Activated T-helper 1 cell treated with anti-CD3 and anti-CD28 coated beads, Interleukin-2, amount 50 U/mL, for 16 hours (primary cell): ENCODE data around the gene PPP1R12A.

Experiments used
- DNase-seq, 2 donors: peaks; one replicate each; pipeline ENCODE4 v3.0.0-alpha.2; 2020; ENCODE audit warnings: low read depth in 1 of 2, low spot score in 1 of 2

The PPP1R12A gene

DNA sequence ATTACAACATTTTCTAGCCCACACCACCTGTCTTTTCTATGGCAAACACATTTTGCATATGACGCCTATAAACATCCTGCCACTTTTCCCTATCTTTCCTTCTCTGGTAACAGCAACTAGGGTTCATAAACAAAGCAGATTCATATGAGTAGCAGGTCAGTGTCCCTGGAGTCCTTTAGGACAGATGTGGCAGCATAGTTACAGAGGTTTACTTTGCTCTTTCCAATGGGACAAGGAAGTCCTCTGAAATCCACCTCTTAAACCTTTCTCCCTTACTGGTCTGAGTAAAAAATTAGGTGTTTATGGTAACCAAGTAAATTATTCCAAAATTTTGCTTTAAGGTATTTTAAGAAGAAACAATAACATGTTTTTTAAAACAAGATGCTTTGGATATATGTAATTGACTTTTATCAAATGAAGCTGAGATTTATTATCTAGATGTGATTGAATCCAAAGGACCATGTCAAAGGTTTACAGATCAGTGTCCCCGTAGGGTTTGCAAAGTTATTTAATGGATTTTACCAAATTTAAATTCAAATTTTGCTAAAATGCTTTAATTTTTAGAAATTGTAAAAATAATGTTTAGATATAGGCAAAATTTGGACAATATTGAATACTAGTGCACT lies 164.9 kb downstream of the PPP1R12A start:
- no peak for DNase-seq

DNA sequence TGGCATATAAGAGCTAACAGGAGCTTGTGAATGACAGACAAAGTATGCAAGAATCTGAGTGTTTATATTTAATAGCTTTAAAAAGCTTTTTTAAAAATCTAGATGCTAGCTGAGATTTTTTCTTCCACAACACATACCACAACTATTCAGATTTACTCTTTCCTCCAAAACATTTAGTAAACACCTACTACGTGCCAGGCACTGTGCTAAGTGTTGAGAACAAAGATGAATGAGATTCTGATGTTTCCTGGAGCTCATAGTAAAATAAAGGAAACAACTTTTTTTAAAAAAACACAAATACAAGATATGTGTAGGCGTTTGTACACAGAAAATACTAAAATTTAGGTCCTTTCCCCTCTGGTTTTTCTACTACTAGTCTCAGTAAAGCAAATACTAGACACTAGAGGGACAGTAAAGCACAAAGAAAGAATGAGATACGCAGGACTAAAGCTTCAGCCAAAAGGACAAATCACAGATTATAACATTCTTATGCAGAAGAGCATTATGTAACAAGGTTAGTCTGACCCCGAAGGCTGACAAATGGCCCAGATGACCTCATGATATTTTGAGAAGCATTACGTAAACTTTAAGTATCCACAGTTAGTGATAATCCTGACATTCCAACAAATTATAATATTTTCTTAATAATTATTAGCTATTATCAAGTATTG lies 165.6 kb downstream of the PPP1R12A start:
- DNase-seq, result no peak

DNA sequence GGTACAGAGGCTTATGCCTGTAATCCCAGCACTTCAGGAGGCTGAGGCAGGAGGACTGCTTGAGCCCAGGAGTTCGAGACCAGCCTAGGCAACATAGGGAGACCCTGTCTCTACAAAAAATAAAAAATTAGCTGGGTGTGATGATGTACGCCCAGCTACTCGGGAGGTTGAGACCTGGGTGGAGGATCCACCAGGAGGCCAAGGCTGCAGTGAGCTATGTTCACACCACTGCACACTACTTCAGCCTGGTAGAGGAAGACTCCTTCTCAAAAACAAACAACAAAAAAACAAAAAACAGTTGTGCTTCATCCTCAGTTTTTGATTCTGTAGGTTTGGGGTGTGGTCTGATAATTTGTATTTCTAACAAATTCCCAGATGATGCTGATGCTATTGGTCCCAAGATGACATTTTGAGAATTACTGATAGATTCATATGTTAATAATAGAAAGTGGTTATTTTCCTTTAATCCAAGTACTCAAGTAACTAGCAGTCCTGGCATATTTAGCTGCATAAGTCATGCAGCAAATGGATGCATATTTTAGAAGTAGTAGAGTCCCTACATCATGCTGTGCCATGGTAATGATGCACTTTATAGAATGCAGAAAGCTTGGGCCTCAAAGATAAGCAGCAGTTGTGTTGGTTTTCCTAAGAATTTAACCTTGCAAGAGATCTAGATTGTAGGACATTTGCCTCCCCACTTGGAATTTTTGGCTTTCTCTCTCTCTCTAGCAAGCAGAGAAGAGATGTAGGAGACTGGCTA lies 168.0 kb downstream of the PPP1R12A start:
- DNase-seq, result no peak

DNA sequence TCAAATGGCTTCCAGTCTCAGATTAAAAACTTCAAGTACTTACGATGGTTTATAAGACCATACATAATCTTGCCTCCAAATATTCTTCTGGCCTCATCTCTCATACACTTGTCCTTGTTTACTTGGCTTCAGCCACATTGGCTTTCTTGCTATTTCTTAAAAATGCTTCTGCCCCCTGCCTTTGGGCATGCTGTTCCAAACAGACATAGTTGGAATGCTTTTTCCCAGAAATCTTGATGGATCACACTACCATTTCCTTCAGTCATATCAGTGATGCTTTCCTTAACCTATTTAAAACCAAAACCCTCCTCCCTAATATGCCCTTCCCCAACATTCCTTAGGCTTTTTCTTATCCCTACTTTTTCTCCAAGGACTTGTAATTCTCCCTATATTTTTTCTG lies 169.7 kb downstream of the PPP1R12A start:
- no peak for DNase-seq

DNA sequence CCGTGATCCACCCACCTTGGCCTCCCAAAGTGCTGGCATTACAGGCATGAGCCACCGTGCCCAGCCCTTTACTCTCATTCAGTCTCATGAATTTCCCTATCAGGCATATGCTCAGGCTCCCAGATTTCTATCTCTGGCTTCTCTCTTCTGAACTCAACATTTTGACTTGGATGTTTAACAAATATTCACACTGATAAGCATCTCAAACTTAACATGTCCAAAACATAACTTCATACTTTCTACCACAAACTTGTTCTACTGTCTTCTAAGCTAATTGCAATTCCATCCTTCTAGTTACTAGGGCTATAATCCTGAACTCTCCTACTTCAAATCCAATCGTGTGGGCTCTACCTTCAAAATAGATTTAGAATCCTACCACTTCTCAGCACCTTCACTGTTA lies 170.3 kb downstream of the PPP1R12A start:
- no peak for DNase-seq

DNA sequence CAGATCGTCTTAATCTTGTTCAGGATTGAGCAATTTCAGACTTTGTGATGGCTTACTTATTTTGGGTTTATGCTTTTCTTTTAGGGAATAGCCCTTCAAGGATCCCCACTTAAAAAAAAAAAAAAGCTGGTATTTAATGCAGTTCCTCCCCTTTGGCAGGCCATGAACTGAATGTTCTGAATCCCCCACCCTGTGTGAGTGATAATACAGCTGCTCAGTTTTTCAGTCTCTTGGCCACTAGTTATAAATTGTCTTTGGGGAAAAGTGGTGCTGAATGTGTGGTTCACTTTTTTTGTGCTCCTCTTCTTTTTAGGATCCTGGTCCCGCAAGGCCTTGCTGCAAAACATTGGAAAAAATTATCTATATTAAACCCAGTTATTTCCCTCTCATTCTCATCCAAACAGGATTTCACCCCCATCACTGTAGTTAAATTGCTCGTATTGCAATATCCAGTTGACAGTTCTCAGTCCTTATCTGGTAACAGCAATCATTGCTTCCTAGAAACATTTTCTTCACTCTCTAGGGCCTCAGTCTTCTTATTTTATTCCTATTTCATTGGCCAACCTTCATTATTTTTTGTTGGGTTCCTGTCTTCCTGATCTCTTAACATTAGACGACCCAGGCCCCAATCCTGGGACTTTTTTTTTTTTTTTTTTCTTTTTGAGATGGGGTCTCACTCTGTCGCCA lies 171.0 kb downstream of the PPP1R12A start:
- no peak for DNase-seq

DNA sequence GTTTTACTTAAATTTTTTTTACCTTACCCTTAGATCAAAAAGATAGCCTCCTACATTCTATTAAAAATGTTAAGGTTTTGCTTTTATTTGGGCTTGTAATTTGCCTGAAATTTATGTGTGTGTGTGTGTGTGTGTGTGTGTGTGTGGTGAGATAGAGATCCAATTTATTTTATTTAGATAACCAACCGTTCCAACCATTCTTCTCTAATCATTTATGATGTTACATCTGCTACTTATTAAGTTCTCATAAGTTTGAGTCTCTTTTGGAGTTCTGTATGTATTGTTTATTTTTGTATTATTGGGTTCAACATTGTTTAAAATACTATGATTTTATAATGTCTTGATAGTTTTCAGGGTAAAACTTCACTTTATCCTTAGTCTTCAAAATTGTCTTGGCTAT lies 173.6 kb downstream of the PPP1R12A start:
- no peak for DNase-seq

DNA sequence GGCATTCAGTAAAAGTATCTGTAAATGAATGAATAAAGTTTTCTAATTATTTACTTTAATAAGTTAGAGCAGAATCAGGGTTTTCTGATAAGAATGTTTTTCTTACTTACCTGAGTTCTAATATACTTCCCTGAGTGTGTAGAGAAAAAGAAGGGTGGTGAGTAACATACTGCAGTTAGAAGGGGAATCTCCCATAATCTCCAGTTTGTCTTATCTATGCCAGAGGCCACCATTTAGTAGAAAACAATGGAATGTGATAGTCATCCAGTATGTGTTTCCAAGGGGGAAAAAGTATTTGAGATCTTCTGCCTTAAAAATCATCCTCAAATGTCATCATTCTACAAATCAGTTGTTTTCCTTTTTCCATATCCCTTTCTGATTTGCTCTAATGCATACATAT lies 187.6 kb downstream of the PPP1R12A start:
- no peak for DNase-seq

DNA sequence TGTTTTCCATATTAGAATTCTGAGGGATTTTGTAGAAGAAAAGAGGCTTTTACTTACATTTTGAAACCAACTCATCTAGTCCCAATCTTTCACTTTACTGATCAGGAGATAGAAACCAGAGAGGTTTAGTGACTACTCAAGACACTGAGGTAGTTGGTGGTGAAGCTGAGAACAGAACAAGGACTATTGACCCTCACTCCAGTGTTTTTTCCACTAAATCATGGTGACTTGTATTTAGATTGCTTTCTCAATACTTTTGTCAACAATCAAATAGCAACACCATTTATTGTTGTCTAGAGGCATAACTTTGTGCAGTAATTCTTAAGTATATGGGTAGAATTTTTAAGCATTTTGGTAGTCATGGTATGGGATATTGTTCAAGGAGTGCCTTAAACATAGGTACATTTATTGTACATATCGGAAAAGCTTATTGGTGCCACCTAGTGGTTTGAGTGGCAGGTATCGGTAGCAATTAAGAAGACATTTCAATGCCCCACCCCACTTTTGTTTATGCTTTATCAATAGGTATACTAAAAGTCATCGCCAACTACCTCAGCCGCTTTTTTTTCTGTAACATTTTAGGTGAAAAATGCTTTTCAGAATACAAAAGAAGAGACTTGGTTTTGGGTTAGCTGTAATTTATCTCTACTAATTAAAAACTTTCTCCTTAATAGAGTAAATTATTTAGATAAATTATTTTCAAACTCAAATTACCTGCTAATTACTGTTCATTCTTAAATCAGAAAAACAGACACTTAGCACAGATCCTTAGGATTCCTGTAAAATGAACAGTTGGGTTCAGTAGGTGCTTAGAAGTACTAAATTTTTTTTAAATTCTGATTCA lies 196.8 kb downstream of the PPP1R12A start:
- DNase-seq, result no peak

DNA sequence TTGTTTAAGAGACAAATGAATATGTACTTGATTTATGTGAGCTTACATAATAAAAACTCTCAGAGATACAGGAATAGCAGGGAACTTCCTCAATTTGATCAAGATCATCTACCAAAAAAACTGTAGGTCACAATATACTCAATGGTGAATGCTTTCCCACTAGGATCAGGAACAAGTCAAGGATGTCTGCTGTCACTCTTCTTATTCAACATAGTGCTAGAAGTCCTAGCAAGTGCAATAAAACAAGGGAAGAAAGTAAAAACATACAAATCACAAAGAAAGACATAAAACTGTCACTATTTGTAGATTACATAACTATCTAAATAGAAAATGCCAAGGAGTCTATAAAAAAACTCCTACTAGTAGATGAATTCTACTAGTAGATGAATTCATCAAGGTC lies 202.3 kb downstream of the PPP1R12A start:
- no peak for DNase-seq

DNA sequence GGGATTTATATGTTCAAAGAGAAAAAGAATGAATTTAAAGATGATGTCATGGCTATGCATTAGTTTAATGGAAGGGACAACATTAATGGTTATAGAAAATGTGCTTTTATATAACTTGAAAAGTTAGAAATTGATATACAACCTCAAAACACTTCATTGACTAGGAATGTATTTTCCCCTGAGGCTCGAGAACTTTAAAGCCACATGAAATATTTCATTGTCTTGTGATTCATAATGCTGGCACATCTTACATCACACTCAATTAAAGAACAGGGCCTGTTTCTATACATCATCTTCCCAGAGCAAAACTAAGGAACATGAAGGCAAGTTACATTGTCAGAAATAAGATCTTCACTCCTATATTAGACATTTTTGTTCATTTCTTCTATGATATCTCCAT lies 208.9 kb downstream of the PPP1R12A start:
- DNase-seq, result no peak
